HS-5 (cell line): ENCODE measurements around the gene BIVM.

Source experiments
- DNase-seq: peaks from one replicate; pipeline ENCODE4 v3.0.0-alpha.2; 2012; ENCODE audit warnings: low read depth

BIVM gene

GRCh38 chr13:102792396-102792795, 6.5 kb upstream of the BIVM start:
- DNase-seq = no peak

GRCh38 chr13:102793611-102794355, 5.1 kb upstream of the BIVM start:
- DNase-seq = no peak

DNA sequence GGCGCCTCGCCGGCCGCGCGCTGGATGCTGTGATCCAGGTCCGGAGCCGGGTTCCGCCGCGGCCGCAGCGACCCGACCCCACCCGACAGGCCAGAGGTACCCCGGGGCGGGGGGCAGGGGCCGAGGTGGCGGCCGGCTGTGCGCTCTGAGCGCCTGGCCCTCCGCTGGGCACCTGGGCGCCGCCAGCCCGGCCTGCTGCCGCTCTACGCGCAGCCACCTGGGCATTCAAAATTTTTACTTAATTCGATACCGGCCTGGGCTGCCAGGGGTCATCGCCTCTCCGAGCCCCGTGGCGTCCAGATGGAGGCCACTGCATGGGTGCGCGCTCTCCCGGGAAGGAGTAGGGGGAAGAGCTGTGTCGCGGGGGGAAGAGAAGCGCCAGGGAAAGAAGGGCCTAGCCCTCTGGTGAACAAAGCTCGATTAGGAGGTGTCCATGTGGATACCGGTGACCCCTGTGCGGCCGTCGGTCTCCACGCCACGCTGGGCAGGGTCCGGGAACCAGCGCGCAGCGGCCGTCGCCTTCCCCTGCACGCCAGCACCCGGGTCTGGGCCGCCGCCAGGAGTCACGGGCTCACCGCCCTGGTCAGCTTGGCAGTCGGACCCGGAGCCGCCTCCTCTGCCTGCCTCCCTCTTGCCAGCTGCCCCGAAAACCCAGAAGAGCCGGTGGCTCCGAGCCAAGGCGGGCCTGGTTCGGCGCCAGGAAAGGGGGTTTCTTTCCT, 666 bp downstream of the BIVM start:
- no peak for DNase-seq

DNA sequence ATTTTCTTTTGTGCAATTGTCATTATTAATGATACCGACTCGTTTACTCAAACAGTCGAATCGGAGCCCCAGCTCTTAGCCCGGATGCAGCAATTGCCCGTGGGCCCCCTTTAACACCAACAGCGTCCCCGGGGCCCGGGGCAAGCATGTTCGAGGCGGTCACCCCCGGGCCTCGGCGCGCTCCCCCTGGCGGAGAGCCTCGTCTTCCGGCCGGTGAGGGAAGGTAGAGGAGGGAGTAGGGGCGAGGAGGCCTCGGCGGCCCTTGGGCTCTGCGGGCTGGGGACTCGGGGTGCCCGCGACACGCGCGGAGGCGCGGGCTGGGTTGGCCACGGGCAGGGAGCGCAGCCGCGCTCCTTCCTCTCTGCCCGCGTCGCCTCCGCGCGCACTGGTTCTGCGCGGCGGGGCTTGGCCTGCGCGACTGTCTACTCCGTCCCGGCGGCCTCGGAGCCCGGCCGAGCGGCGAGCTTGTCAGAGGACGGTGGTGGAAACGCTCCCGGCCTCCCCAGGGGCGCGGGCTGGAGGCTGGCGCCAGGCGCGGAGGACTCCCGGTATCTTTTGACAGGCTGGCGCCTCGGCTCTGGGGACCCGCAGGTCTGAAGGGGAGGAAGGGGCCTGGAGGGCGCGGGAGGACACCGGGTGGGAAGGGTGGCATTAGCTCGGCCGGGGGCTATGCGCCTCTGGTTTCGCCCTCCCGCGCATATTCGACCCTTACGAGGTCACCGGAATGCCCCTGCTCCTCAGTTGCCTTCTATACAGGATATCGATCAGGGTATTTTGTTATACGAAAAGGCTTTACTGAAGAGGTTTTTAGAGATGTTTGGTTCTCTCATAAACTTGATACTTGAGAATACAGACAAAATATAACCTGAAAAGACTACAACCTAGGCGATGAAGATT, 1.5 kb downstream of the BIVM start:
- no peak for DNase-seq

DNA sequence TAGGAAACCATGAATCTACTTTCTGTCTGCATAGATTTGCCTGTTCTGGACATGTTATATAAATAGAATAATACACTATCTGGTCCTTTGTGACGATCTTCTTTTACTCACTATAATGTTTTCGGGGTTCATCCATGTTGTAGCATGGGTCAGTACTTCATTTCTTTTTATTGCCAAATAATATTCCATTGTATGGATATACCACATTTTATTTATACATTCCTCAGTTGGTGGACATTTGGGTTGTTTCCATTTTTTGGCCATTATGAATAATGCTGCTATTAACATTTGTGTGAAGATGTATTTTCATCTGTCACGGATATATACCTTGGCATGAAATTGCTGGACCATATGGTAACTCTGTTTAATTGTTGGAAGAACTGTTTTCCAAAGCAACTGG, 6.8 kb downstream of the BIVM start:
- no peak for DNase-seq

- DNase-seq = no peak
Measured at GRCh38 chr13:102807699-102808098, 8.8 kb downstream of the BIVM start.

GRCh38 chr13:102812611-102813287, 13.8 kb downstream of the BIVM start:
- no peak for DNase-seq

- DNase-seq = no peak
Measured at GRCh38 chr13:102814025-102814607, 15.2 kb downstream of the BIVM start.

GRCh38 chr13:102814793-102815192, 15.9 kb downstream of the BIVM start:
- no peak for DNase-seq

GRCh38 chr13:102815788-102816187, 16.9 kb downstream of the BIVM start:
- DNase-seq = no peak

- DNase-seq = no peak
Measured at GRCh38 chr13:102816708-102817107, 17.8 kb downstream of the BIVM start.

DNA sequence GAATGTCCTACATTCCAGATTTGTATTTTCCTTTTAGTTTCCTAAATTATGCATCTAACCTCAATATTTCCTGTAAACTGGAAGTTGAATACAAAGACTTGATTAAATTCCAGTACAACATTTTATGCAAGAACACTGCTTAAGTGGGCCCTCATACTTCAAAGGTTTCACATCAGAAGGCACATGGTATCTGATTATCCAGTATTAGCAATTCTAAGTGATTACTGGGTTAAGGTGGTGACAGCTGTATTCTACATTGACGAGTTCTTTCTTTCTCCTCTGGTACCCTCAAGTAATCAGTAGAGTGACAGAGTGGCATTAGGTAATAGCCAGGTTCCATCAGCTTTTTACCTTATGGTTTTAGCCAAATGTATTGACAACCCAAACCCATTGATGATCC, 18.3 kb downstream of the BIVM start:
- DNase-seq = no peak

- no peak for DNase-seq
Measured at GRCh38 chr13:102817907-102818306, 19.0 kb downstream of the BIVM start.

DNA sequence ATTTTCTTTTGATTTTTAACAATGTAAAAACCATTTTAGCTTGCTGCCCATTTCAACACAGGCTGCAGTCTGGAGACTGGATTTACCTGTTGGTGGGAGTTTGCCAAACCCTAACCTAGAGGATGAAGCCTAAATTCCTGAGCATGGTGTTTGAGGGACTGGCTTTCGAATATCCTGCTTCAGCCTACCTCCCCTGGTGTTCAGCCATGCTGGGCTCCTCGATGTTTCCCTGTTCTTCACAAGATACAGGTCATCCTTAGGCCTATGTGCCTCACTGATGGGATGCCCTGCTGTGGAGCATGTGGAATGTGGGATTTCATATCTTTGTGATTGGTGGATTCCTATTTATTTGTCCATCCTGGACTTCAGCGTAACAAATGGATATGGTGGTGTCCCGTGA, 26.5 kb downstream of the BIVM start:
- DNase-seq = no peak

DNA sequence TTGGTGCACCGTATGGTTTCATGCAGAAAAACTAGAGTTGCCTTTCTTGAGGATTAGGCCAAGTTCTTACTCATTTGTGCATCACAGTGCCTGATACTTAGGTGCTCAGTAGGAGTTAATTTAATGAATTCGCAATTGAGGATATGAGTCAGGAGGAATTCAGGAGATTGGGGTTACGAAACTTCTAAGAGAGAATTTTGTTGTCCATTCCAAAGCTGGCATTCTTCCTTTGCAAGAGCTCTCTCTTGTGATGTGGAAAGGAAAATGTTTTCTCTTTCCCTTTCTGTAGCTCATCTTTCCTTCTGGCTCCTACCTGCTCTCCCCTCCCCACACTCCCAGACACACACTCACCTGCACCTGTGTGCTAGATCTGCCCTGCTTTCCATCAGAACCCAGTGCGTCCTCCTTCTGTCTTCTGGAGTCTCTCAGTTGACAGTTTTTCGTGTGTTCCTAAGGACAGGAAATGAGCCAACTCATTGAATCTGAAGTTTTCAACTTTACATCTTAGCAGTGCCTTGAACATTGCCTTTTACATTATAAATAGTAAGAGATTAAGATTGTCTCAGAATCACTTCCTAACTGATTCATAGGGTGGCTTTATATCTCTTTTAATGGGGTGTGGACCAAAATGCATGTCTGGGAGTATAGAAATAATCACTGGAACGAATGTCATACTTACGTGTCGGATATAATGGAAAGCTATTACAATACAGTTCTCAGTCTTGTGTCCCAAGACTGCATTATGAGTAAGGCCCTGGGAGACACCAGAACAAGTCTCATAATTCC, 27.2 kb downstream of the BIVM start:
- peak; percentile 68 for DNase-seq

GRCh38 chr13:102830646-102831045, 31.7 kb downstream of the BIVM start:
- DNase-seq = no peak

GRCh38 chr13:102836471-102836870, 37.6 kb downstream of the BIVM start:
- DNase-seq = no peak

- no peak for DNase-seq
Measured at GRCh38 chr13:102838273-102838672, 39.4 kb downstream of the BIVM start.

DNA sequence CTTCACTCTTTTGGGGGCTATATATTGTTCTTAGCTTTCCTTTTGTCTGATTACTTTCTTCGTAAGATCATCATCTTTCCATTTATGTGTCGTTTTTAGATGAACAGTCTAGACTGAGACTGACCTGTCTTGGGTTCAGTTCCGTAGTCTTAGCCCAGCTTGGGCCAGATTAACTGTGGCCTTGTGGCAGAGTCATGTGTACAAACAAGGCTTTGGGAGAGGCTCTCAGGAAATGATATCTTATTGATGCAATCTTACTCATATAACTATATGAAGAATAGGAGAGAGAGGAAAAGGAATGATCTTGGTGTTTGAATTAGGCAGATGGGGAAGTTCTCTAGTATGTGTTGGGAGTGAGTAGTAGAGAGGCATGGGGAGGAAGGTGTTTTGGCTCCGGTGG, 40.1 kb downstream of the BIVM start:
- DNase-seq = no peak

DNA sequence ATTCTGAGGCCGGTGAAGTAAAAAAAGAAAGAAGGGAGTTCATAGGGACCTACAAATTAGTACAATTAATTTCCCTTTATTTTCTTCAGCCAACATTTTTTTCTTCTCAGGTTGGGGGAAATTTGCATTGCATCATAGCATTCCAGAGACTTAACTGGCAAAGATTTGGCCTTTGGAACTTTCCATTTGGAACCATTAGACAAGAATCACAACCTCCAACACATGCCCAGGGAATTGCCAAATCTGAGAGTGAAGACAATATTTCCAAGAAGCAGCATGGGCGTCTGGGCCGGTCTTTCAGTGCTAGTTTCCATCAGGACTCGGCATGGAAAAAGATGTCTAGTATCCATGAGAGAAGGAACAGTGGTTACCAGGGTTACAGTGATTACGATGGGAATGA, 40.5 kb downstream of the BIVM start:
- DNase-seq = no peak

GRCh38 chr13:102845289-102845629, 46.3 kb downstream of the BIVM start:
- DNase-seq = no peak
